ENCODE data around the gene ZC3H6.
"Not testable (repeated sequence)": the region's sequence is repeated elsewhere in the genome, so short reads cannot be mapped to it uniquely, and the experiment has no call there.

Gene ZC3H6

DNA sequence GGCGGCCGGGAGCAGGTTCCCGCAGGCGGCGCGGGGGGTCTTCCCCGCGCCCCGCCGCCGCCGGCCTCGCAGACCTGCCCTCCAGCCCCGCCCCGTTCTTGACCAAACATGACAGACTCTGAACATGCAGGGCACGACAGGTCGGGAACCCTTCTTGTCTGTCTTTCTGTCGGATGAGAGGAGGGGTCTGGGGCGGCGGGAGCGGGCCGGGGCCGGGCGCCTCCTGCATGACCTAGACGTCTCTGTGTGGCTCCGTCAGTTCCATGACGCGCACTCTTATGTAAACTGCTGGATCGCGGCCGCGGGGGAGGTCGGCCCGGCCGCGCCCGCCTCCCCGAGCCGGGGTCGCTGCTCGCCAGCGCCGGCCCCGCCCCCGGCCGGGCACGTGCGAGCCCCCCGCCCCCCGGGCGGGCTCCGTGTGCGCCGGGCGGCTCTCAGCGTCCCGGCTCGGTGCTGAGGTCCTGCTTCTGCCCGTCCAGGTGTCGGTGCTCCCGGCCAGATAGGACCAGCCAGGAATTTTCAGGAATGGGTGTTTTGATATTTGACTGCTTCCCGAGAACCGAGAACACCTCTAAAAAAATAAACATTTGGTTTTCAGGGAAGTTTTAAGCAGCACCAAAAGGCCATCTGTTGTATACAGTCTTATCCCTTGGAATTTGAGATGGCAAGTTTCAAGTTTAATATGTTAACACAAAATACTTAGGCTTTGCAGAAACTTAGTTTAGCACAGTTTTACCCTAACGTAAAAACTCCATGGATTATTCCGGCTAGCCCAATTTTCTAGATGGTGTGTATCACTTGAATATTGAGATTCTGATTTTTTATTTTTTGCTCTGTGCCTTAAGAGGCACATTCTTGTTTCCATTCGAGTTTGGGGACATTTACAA lies 733 bp downstream of the ZC3H6 start:
- DNase-seq (ENCODE audit: low read depth in 1 of 2, low spot score in 1 of 2): peak; percentile 59 to 66

DNA sequence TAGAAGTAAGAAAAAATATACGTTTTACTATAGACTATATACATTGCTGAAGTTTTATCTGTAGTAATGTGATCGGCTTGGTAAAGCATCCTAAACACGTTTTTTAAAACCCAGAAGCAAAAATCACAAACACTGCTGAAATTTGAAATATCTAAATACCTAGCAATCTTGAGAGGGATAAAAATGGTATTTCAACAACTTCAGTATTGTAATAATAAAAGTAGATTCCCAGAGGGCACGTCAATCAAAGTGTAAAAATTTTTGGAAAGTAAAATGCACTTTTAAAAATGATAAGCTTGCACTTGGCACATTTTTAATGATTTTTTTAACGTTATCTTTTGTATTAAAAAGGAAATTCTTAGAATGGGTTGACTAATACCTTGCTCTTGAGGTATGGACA lies 1.6 kb downstream of the ZC3H6 start:
- DNase-seq (ENCODE audit: low read depth in 1 of 2, low spot score in 1 of 2): no peak

- no peak for DNase-seq (ENCODE audit: low read depth in 1 of 2, low spot score in 1 of 2)
Measured at GRCh38 chr2:112277596-112278220, 2.3 kb downstream of the ZC3H6 start.

- DNase-seq (ENCODE audit: low read depth in 1 of 2, low spot score in 1 of 2): not testable (repeated sequence)
Measured at GRCh38 chr2:112282066-112282465, 6.7 kb downstream of the ZC3H6 start.

DNA sequence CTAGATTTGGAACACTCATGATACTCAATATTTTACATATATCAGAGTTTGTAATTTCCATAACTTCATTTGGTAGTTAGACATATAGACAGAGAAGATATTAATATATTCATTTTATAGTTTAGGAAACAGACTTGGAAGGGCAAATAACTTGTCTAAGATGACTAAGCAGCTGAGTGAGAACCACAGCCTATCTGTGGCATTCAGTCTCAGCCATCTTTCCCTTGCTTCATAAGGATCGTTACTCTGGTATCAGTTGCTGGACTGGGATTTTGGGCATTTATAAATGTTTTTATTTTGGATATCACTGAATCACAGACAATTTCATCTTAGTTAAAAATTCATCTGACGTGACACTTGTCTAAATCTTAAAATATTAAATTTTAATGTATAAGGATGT lies 8.1 kb downstream of the ZC3H6 start:
- not testable (repeated sequence) for DNase-seq (ENCODE audit: low read depth in 1 of 2, low spot score in 1 of 2)

DNA sequence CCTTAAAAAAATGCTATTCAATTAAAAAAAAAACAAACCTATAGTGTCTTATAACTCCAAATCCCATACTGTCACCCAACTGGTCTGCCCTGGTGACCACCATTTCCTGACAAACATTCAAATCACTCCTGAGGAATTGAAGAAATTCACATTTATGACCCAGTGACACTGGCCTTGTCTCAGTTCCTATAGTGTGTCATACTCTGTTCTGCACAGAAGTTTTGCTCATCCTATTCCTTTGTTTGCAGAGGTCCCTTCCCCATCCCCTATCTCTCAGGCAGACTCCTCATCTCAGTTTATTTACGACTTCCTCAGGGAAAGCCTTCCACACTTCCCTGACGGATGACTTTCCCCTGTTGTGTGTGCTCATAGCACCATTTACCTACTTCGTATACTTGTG lies 14.7 kb downstream of the ZC3H6 start:
- no peak for DNase-seq (ENCODE audit: low read depth in 1 of 2, low spot score in 1 of 2)

DNA sequence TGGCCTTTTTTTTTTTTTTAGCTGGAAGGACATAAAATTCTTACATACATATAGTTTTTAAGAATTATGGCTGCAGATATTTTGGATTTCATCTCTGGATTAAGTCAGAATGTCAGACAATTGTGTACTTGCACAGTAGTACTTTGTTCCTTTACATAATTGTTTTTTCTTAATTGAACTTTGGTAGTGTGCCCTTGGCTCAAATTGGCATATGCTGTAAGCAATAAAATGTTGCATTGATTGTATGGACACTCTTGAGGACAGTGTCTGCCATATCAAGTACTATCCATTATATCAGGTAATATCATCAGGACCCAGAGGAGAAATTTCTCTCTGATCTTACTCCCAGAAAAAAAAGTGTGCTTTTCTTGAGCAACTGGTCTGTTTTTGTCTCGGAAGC lies 15.3 kb downstream of the ZC3H6 start:
- DNase-seq (ENCODE audit: low read depth in 1 of 2, low spot score in 1 of 2): no peak

DNA sequence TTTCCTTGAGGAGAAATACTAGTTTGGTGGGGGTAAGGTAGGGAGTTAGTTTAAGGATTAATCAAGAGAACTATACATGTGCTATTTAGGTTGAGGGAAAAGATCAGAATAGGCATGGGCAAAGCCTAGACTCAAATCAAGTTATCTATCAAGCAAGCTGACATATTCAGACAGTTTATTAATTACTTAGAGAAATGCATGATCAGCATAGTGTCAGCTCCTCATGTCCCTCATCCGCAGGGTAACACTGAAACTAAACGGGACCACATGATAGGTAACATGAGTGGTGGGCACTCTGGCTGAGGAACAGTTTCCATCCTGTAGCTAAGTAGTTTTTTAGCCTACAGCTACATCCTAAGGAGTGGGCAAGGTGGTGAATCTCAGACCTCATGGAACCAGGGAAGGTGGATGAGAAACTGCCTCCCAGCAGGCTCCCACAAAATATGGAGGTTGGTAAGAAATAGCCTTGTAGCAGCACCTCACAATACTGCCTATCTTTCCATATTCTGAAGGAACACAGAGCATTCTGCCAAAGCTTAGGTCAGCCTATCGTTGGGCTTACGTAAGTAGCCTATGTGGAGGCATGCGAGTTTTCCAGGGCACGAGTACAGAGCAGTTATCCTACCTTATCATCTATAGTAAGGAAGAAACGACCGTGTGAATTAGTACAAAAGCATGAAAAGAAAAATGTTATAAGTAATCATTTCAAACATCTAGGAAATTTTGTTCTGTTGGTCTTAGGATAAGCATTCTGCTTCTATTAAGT lies 18.4 kb downstream of the ZC3H6 start:
- DNase-seq (ENCODE audit: low read depth in 1 of 2, low spot score in 1 of 2): no peak

- no peak for DNase-seq (ENCODE audit: low read depth in 1 of 2, low spot score in 1 of 2)
Measured at GRCh38 chr2:112295407-112296078, 20.1 kb downstream of the ZC3H6 start.

- no peak for DNase-seq (ENCODE audit: low read depth in 1 of 2, low spot score in 1 of 2)
Measured at GRCh38 chr2:112296407-112296806, 21.0 kb downstream of the ZC3H6 start.

DNA sequence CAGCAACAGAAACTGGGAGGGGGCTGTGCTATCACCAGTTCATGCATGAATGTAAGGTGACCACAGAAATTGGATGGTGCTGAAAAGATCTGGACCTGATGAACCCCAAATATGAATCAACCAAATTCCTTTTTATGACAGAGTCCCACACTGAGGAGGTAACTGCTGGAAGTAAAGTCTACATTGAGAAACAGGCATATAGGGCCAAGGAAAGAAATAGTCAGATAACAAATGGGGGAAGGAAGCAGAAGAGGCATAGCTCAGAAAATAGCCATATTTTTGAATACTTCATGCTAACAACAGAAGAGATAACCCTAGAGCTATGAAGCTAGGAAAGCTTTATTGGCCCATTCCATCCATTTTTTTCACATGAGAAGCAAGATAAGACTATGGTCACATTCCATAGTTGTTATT lies 25.8 kb downstream of the ZC3H6 start:
- DNase-seq (ENCODE audit: low read depth in 1 of 2, low spot score in 1 of 2): no peak

DNA sequence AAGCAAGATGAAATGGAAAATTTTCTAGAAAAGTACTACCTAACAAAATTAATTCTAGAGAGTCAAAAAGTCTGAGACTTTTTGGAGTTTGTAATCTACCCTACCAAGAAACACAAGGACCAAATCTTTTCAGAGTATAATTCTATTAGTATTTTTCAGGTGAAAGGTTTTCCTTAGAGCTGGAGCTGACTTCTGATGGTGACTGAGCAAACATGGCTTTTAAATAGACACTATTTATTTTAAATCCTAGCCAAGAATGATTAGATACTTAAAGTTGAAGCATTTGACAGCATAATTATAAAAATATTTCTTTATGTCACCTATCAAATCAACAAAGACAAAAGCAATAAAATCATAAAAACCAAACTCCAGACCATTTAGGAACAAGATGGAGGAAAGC lies 26.6 kb downstream of the ZC3H6 start:
- no peak for DNase-seq (ENCODE audit: low read depth in 1 of 2, low spot score in 1 of 2)

- no peak for DNase-seq (ENCODE audit: low read depth in 1 of 2, low spot score in 1 of 2)
Measured at GRCh38 chr2:112304298-112304941, 29.0 kb downstream of the ZC3H6 start.

- no peak for DNase-seq (ENCODE audit: low read depth in 1 of 2, low spot score in 1 of 2)
Measured at GRCh38 chr2:112305132-112305531, 29.7 kb downstream of the ZC3H6 start.

DNA sequence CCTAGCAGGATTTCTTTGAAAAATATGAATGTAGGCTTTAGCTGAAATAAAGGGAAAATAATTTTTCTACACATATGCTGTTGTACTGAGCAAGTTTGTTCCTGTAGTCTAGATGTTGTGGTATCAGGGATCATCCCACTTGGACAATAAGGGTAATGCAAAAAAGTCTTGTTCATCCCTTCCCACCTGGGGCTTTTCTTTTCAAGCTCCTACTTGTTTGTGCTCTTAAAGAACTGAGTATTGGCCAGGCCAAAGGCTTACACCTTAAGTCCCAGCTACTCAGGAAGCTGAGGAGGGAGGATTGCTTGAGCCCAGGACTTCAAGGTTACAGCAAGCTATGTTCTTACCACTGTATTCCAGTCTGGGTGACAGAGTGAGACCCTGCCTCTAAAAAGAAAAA lies 35.5 kb downstream of the ZC3H6 start:
- DNase-seq (ENCODE audit: low read depth in 1 of 2, low spot score in 1 of 2): no peak

GRCh38 chr2:112311932-112312331 lies 36.5 kb downstream of the ZC3H6 start:
- DNase-seq (ENCODE audit: low read depth in 1 of 2, low spot score in 1 of 2): no peak

DNA sequence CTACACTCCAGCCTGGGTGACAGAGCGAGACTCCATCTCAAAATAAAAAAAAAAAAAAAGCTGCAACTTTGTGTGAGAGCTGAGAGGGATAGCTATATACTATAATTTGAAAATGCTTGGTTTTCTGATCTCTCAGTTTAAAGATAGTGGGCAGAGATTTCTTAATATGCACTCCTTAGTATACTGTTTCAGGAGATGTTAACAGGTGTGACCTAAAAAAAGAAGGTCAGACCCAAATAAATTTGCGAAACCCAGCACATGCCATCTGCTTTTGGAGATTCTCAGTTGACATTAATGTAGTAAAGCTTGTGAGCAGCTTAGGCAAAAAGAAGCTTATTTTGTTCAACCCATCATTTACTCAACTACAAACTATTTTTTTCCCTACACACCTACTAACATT lies 37.4 kb downstream of the ZC3H6 start:
- DNase-seq (ENCODE audit: low read depth in 1 of 2, low spot score in 1 of 2): no peak

DNA sequence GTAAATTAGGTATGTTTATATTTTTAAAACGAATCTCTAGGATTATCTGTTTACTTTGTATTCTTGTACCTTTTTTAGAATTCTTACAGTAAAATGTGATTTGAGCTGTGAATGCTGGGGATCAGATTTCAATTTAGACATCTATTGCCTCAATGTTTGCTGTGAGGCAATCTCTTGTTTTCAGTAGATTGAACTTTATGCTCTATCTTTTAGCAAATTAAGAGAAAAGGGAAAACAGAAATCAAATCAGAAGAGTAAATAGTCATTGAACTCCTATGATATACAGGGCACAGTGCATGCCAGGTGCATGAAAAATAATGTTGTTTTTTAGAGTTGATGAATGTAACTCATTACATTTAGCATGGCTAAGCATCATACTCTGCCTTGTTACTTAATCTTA lies 39.5 kb downstream of the ZC3H6 start:
- no peak for DNase-seq (ENCODE audit: low read depth in 1 of 2, low spot score in 1 of 2)

DNA sequence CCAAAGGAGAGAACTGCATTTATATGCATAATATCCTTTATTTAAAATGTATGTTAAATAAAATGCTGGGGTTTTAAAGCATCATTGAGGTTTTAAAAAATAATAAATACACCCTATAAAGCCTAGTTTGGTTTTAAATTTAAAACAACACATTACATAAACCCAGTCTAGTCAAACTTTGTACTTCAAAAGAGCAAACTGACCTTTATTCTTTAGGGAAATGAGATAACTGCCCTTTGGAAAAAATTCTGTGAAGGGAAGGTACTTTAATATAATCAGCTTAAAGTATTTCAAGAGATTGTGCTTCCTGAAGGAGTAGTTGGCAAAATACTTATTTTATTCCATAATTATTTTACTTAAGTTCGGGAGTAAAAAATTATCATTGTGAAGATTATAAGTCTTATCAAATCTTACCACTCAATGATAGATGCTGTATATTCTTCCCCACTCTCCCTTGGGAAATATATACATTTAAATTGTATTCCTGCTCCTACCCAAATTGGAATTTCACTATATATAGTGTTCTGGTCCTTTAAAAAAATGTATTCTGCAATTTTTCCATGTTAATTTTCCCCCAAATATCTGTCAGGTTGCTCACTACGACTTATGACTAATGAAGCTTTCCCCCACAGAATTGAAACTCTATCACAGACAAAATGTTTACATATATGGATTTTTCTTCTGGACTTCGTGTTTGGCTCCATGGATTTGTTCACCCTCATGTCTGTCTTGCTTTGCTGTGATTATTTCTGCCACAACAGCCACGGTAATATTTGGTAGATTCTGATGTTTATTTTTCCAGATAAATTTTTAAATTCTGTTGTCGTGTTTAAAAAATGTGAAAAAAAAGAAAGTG lies 42.1 kb downstream of the ZC3H6 start:
- DNase-seq (ENCODE audit: low read depth in 1 of 2, low spot score in 1 of 2): no peak

DNA sequence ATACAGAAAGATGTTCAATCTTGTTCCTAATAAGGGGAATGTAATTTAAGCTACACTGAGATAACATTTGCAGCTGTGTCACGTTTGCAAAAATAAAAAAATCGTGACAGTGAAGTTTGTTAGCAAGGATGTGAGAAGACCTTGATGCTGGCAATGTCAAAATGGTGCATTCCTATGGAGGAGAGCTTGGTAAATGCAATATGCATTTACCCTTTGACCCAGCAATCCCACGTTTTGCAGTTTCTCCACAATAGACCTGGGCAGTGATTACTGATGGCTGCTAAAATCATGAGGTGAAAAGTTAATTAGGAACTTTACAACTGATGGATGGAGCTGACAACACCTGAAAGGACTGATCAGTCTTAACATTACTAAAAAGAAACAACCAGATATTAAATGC lies 43.1 kb downstream of the ZC3H6 start:
- DNase-seq (ENCODE audit: low read depth in 1 of 2, low spot score in 1 of 2): no peak

Data from activated T-helper 1 cell treated with anti-CD3 and anti-CD28 coated beads, Interleukin-2, amount 50 U/mL, for 16 hours (primary cell).